ENCODE results near the gene SBF1.
"Not testable (repeated sequence)": the region's sequence is repeated elsewhere in the genome, so short reads cannot be mapped to it uniquely, and the experiment has no call there.

Gene SBF1

DNA sequence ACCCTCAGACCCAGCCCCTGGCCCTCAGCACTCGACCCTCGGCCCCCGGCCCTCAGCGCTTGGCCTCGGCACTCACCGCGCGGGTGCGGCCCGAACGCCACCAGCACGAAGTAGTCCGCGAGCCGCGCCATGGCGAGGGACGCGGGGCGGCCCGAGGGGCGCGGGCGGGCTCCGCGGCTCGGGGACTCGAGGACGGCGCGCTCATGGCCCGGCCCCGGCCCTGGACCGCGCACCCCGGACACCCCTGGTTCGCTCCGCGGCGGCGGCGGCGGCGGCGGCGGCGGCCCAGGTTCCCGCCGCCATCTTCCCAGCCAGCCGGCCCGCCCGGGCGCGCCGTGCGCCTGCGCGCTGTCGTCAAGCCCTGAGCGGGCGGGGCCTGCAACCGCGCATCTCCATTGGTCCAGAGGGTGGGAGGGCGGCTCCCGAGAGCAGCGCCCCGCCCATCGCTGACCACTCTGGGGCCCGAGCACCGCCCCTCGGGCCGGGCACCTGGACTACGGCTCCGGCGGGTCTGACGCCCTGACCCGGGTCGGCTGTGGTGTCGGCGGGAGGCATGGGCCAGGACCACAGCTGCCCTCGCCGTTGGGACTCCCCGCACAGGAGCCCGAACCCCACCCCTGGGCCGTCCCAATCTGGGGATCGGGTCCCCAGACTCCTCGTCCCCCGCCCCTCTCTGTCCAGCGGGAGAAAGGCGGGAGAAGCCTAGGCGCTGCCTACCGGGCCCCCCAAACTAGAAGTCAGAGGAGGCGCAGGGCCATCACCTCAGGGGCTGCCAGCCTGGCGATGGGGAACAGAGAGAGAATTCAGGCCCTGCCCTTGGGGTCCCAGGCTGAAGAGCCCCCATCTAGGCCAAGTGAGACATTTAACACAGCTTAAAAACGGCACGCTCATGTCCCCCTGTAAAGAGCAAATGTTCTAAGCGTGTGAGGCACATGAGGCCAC is at the start of gene SBF1:
Gene SBF1, minus strand, starts transcription at position 326 of the 942 bp plus-strand sequence. Its CDS starts 195 bp downstream, at position 131.
- DNase-seq (ENCODE audit: low read depth): peak; percentile 49
- peak within 1 kb of the TSS; percentile 66 for H3K4me3 ChIP-seq (ENCODE audit: low read depth, low read length)

DNA sequence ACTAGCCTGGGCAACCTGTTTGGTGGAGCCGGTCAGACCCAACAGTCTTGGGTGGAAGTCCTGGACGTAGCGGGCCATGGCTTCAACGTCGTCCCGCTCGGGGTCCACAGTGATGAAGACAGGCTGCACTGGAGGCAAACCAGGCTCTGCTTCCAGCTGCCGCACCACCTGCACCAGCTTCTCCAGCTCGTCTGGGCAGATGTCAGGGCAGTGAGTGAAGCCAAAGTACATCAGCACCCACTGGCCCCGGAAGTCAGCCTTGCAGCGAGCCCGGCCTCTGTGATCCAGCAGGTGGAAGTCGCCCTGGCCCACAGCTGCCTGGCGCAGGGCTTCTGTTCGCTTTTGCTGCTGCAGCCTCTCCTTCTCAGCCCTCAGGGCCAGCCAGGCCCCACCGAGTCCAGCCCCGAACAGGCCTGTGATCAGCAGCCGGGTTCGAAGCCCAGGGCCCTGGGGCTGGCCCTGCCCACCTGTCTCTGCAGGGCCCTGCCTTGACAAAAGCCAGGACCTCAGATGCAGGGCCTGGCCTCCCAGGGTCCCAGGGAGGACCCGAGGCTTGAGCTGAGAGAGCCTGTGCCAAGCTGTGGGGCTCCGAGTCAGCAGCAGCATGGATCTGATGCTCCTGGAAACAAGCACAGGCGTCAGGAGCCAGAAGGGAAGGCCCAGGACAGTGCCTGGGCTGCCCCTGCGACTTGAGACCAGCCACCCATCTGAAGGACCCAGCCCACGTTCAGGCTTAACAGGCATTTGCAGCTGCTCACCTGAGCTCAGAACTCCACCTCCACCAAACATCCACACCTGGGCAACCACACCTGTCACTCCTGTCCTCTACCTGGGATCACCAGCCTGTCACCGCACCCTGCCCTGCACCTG is 49.2 kb upstream of the SBF1 start:
- no peak for DNase-seq (ENCODE audit: low read depth)
- peak overlapping the region; percentile 87 for H3K4me3 ChIP-seq (ENCODE audit: low read depth, low read length)

DNA sequence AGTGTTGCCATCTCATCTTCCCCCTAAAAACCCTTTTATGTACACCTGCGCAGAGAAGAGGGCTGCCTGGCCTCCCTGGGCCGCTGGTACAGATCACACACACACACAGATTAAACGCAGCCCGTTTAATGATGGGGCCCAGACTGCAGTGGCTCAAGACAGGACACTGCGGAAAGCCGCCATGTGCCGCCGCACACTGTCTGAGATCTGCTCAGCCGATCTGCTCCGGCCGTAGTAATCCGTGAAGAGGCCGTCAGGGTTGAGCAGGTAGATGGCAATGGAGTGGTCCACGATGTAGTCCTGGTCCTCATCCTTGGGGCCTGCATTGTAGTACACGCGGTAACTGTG is 48.6 kb upstream of the SBF1 start:
- DNase-seq (ENCODE audit: low read depth): no peak
- H3K4me3 ChIP-seq (ENCODE audit: low read depth, low read length): no peak overlapping the region

DNA sequence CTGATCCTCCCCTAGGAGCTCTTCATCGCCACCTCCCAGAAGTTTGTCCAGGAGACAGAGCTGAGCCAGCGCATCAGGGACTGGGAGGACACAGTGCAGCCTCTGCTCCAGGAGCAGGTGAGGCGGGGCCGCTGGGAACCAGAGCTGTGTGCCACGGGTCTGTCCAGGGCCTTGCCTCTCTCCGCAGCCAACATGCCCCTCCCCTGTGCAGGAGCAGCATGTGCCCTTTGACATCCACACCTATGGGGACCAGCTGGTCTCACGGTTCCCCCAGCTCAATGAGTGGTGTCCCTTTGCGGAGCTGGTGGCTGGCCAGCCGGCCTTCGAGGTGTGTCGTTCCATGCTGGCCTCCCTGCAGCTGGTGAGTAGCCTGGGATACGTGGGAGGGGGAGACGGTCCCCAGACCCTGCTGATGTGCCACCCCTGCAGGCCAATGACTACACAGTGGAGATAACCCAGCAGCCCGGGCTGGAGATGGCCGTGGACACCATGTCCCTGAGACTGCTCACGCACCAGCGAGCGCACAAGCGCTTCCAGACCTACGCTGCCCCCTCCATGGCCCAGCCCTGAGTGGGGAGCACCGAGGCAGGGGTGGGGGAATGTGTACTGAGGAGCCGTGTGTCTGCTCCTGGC is 48.1 kb upstream of the SBF1 start:
- DNase-seq (ENCODE audit: low read depth): no peak
- no peak overlapping the region for H3K4me3 ChIP-seq (ENCODE audit: low read depth, low read length)

DNA sequence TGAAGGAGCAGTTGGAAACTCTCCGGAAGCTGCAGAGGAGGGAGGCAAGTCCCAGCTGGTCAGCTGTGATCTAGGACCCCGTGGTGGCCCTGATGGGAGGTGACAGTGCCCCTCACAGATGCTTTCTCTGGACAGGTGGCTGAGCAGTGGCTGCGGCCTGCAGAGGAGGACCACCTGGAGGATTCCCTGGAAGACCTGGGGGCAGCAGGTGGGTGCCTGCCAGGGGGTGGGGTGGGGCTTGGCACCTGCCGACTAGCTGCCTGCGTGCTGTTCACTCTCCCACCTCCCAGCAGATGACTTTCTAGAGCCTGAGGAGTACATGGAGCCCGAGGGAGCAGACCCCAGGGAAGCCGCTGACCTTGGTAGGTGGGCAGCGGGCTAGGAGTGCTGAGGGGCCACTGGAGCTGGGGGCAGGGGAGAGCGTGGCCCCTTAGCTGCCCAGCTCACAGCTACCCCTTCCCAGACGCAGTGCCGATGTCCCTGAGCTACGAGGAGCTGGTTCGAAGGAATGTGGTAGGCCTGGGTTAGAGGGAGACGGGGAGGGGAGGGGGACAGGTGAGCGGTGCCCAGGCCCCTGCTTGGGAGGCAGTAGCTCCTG is 47.5 kb upstream of the SBF1 start:
- no peak overlapping the region for H3K4me3 ChIP-seq (ENCODE audit: low read depth, low read length)
- DNase-seq (ENCODE audit: low read depth): no peak

GRCh38 chr22:50521710-50522109 is 46.9 kb upstream of the SBF1 start:
- DNase-seq (ENCODE audit: low read depth): no peak
- H3K4me3 ChIP-seq (ENCODE audit: low read depth, low read length): no peak overlapping the region

DNA sequence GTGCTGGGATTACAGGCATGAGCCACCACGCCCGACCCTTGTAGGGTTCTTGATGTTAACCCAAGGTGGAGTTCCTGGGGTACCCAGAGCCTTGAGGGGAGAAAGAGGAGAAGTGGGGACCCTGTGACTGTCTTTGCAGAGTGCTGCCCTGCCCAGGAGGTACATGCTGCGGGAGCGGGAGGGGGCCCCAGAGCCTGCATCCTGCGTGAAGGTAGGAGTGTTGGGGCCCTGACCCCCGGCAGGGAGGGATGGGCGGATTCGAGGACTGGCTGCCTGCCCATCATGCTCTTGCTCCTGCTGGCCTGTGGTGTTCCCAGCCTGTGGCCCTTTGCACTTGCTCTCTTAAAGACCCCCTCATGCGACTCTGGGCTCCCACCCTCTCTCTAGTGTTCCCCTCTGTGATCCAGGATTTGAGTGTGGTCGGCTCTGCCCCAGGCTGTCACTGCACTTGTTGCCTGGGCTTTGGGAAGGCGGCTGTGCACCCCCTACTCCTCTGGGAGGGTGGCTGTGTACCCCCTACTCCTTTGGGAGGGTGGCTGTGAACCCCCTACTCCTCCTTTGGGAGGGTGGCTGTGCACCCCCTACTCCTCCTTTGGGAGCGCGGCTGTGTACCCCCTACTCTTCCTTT is 46.1 kb upstream of the SBF1 start:
- no peak for DNase-seq (ENCODE audit: low read depth)
- no peak overlapping the region for H3K4me3 ChIP-seq (ENCODE audit: low read depth, low read length)

DNA sequence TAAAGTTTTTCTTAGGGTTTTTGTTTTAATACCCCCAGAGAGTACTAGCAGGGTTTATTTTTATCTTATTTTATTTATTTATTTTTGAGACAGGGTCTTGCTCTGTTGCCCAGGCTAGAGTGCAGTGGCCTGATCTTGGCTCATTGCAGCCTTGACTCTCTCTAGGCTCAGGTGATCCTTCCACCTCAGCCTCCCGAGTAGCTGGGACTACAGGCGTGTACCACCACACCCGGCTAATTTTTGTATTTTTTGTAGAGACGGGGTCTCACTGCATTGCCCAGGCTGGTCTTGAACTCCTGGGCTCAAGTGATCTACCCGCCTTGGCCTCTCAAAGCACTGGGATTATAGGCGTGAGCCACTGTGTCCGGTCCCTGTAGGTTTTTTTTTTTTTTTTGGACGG is 45.3 kb upstream of the SBF1 start:
- H3K4me3 ChIP-seq (ENCODE audit: low read depth, low read length); DNase-seq (ENCODE audit: low read depth): not testable (repeated sequence)

DNA sequence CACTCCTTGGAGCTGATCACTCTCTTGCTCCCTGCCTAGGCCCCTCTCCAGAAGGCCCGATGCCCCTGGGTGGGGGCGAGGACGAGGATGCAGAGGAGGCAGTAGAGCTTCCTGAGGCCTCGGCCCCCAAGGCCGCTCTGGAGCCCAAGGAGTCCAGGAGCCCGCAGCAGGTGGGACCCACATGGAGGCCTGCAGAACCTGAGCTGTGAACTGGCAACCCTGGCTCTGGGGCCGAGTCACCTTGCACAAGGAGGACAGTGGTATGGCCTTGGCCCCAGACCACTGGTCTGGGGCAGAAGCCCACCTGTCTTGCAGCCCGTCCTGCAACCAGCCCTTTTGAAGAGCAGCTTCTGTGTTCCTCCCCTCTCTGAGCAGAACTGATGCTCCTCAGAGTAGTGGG is 44.3 kb upstream of the SBF1 start:
- no peak for DNase-seq (ENCODE audit: low read depth)
- H3K4me3 ChIP-seq (ENCODE audit: low read depth, low read length): no peak overlapping the region

DNA sequence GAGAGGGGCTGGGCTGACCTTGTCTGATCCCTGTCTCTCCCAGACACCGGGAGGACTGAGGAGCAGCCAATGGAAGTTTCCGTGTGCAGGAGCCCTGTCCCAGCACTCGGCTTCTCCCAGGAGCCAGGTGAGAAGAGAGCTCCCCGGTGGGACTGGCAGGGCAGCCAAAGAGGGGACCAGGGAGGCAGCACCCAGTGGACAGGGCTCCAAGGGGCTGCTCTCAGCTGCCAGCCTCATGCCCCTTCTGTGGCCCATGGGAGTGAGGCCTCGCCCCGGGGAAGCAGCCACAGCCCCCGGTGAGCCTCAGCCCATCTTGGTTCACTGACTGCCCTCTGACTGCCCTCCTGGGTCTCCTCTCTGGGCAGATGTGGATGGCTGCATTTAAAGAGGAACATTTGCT is 43.8 kb upstream of the SBF1 start:
- H3K4me3 ChIP-seq (ENCODE audit: low read depth, low read length): no peak overlapping the region
- no peak for DNase-seq (ENCODE audit: low read depth)

GRCh38 chr22:50517495-50518260 is 42.8 kb upstream of the SBF1 start:
- no peak for DNase-seq (ENCODE audit: low read depth)
- no peak overlapping the region for H3K4me3 ChIP-seq (ENCODE audit: low read depth, low read length)

GRCh38 chr22:50516891-50517290 is 42.1 kb upstream of the SBF1 start:
- H3K4me3 ChIP-seq (ENCODE audit: low read depth, low read length): no peak overlapping the region
- no peak for DNase-seq (ENCODE audit: low read depth)

DNA sequence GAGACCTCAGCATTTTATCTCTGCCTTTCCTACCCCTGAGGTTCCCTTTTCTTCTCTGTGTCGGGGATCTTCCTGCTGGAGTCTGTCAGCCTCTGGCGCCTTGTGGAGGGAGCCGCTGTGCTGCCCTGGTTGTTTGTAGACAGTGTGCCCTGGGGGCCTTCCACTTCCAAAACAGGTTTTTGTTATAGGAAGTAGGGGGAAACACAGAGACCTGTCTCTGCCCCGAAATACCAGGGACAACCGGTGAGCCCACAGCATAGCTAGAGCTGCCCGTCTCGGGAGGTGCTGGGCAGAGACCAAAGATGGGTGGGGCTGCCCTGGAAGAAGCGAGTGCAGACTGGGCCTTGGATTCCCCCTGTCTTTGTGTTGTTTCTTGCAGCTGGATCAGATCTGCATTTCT is 41.2 kb upstream of the SBF1 start:
- no peak for DNase-seq (ENCODE audit: low read depth)
- H3K4me3 ChIP-seq (ENCODE audit: low read depth, low read length): no peak overlapping the region

DNA sequence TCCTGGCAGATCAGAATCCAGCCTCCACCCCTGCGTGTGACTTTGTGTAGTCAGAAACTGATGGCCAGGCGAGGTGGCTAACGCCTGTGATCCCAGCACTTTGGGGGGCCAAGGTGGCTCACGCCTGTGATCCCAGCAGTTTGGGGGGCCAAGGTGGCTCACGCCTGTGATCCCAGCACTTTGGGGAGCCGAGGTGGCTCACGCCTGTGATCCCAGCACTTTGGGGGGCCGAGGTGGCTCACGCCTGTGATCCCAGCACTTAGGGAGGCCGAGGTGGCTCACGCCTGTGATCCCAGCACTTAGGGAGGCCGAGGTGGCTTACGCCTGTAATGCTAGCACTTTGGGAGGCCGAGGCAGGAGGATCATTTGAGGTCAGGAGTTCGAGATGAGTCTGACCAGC is 38.3 kb upstream of the SBF1 start:
- no peak overlapping the region for H3K4me3 ChIP-seq (ENCODE audit: low read depth, low read length)
- DNase-seq (ENCODE audit: low read depth): no peak

- no peak for DNase-seq (ENCODE audit: low read depth)
- peak overlapping the region; percentile 74 for H3K4me3 ChIP-seq (ENCODE audit: low read depth, low read length)
Observed at GRCh38 chr22:50508897-50509296, 34.1 kb upstream of the SBF1 start.

GRCh38 chr22:50507991-50508884 is 33.4 kb upstream of the SBF1 start, which contains the start of gene NCAPH2:
TSS of gene NCAPH2 (plus strand) at chr22:50508224. CDS start at chr22:50508338, 114 bp downstream.
- peak within 1 kb of the TSS; percentile 74 for H3K4me3 ChIP-seq (ENCODE audit: low read depth, low read length)
- peak; percentile 86 for DNase-seq (ENCODE audit: low read depth)

DNA sequence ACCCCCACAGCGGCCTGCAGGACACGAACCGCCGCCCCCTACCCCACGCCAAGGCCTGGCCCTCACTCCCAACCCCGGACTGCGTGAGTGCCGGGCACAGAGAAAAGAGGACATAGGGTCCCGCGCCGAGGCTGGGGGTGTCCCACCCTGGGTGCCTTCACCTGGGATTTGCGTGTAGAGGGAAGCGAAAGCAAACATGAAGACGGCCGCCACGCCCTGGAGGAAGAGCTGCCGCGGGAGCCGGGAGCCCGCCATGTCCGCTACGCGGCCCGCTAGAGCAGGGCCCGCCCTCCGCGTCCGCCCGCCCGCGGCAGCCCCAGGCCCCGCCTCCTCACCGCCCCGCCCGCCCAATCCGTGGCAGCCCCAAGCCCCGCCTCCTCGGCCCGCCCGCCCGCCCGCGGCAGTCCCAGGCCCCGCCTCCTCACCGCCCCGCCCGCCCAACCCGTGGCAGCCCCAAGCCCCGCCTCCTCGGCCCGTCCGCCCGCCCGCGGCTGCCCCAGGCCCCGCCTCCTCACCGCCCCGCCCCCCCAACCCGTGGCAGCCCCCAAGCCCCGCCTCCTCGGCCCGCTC is 32.7 kb upstream of the SBF1 start, which contains the start of gene LMF2:
Gene LMF2, minus strand, starts transcription at position 282 of the 570 bp plus-strand sequence. Its CDS starts 27 bp downstream, at position 255.
- H3K4me3 ChIP-seq (ENCODE audit: low read depth, low read length): peak within 1 kb of the TSS; percentile 74
- DNase-seq (ENCODE audit: low read depth): no peak
